GM23338 (cell line): ENCODE data around the gene RPS25.
"Not testable (repeated sequence)": the region's sequence is repeated elsewhere in the genome, so short reads cannot be mapped to it uniquely, and the experiment has no call there.

Experiments
- CREB1 ChIP-seq: fragments of 250-450 bp; sonication (Bioruptor Pico); IDR thresholded peaks from 2 replicates; pipeline ENCODE4 v1.5.0; 2020; ENCODE audit warnings: low read depth, mild to moderate bottlenecking, moderate library complexity
- EZH2 ChIP-seq: fragments of 200-600 bp; sonication (generic); IDR thresholded peaks from one replicate; pipeline ENCODE4 v1.8.0; 2017; ENCODE audit warnings: antibody characterized with exemption, mild to moderate bottlenecking, low read depth; ENCODE audit not compliant: unreplicated experiment
- EZH2phosphoT487 ChIP-seq: fragments of 200-600 bp; sonication (generic); IDR thresholded peaks from one replicate; pipeline ENCODE4 v1.8.1; 2018; ENCODE audit warnings: antibody characterized with exemption; ENCODE audit not compliant: unreplicated experiment
- JUNB ChIP-seq: IDR thresholded peaks from one replicate; pipeline ENCODE4 v1.6.1; 2016; ENCODE audit warnings: antibody characterized with exemption; ENCODE audit not compliant: unreplicated experiment
- POLR2AphosphoS5 ChIP-seq: IDR thresholded peaks from 2 replicates; pipeline ENCODE4 v1.6.1; 2016; ENCODE audit warnings: antibody characterized with exemption, low read depth
- STAT1 ChIP-seq: IDR thresholded peaks from one replicate; pipeline ENCODE4 v1.6.1; 2016; ENCODE audit warnings: antibody characterized with exemption; ENCODE audit not compliant: unreplicated experiment
- ZNF114 ChIP-seq: fragments of 250-450 bp; sonication (Bioruptor Pico); IDR thresholded peaks from 2 replicates; pipeline ENCODE4 v1.5.0; 2020; ENCODE audit warnings: mild to moderate bottlenecking, moderate library complexity
- TF ChIP-seq, protein P1 (sequence below): IDR thresholded peaks from one replicate; pipeline ENCODE4 v1.6.1; 2018; ENCODE audit warnings: antibody characterized with exemption; ENCODE audit not compliant: unreplicated experiment
- TF ChIP-seq, protein P2 (sequence below), 2 experiments: fragments of 200-600 bp in 1 of 2; sonication (generic) in 1 of 2; conservative IDR thresholded peaks; 2 replicates each; pipeline versions ENCODE4 v1.5.1 to v1.6.1; 2016 to 2017; ENCODE audit warnings: antibody characterized with exemption in 2 of 2, low read depth in 2 of 2, mild to moderate bottlenecking in 2 of 2, moderate library complexity in 1 of 2
- TF ChIP-seq, protein P3 (sequence below): IDR thresholded peaks from 2 replicates; pipeline ENCODE4 v1.6.1; 2016; ENCODE audit warnings: antibody characterized with exemption
- TF ChIP-seq, protein P4 (sequence below): fragments of 250-450 bp; sonication (Bioruptor Pico); IDR thresholded peaks from 2 replicates; pipeline ENCODE4 v1.5.0; 2020; ENCODE audit warnings: mild to moderate bottlenecking, moderate library complexity

DNA sequence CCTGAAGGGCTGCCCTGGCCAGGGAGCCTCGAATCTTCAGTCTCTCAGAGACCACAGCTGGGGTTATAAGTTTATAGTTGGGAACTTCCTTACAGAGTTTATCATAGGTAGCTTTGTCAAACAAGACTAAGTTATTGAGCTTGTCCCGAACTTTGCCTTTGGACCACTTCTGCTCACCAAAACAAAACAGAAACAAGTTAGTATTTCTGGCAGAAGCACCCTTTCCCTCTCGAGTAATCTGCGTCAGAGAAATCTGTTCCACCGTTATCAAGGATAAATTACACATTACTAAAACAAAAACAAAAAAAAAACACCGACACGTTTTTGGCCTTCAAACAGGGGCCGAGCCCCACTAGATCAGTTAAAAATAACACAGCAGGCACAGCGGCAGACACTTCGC is 766 bp downstream of the RPS25 start:
- TF ChIP-seq, protein P1, sequence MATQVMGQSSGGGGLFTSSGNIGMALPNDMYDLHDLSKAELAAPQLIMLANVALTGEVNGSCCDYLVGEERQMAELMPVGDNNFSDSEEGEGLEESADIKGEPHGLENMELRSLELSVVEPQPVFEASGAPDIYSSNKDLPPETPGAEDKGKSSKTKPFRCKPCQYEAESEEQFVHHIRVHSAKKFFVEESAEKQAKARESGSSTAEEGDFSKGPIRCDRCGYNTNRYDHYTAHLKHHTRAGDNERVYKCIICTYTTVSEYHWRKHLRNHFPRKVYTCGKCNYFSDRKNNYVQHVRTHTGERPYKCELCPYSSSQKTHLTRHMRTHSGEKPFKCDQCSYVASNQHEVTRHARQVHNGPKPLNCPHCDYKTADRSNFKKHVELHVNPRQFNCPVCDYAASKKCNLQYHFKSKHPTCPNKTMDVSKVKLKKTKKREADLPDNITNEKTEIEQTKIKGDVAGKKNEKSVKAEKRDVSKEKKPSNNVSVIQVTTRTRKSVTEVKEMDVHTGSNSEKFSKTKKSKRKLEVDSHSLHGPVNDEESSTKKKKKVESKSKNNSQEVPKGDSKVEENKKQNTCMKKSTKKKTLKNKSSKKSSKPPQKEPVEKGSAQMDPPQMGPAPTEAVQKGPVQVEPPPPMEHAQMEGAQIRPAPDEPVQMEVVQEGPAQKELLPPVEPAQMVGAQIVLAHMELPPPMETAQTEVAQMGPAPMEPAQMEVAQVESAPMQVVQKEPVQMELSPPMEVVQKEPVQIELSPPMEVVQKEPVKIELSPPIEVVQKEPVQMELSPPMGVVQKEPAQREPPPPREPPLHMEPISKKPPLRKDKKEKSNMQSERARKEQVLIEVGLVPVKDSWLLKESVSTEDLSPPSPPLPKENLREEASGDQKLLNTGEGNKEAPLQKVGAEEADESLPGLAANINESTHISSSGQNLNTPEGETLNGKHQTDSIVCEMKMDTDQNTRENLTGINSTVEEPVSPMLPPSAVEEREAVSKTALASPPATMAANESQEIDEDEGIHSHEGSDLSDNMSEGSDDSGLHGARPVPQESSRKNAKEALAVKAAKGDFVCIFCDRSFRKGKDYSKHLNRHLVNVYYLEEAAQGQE, result not testable (repeated sequence)
- TF ChIP-seq POLR2AphosphoS5; EZH2; EZH2phosphoT487; JUNB; CREB1 (CRISPR knock-in tag); STAT1; ZNF114 (CRISPR knock-in tag): not testable (repeated sequence)
- TF ChIP-seq, protein P2, sequence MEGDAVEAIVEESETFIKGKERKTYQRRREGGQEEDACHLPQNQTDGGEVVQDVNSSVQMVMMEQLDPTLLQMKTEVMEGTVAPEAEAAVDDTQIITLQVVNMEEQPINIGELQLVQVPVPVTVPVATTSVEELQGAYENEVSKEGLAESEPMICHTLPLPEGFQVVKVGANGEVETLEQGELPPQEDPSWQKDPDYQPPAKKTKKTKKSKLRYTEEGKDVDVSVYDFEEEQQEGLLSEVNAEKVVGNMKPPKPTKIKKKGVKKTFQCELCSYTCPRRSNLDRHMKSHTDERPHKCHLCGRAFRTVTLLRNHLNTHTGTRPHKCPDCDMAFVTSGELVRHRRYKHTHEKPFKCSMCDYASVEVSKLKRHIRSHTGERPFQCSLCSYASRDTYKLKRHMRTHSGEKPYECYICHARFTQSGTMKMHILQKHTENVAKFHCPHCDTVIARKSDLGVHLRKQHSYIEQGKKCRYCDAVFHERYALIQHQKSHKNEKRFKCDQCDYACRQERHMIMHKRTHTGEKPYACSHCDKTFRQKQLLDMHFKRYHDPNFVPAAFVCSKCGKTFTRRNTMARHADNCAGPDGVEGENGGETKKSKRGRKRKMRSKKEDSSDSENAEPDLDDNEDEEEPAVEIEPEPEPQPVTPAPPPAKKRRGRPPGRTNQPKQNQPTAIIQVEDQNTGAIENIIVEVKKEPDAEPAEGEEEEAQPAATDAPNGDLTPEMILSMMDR (conservative IDR thresholded peaks at IDR 0.05; ENCODE audit: low read depth in 2 of 2), result not testable (repeated sequence)
- TF ChIP-seq, protein P3, sequence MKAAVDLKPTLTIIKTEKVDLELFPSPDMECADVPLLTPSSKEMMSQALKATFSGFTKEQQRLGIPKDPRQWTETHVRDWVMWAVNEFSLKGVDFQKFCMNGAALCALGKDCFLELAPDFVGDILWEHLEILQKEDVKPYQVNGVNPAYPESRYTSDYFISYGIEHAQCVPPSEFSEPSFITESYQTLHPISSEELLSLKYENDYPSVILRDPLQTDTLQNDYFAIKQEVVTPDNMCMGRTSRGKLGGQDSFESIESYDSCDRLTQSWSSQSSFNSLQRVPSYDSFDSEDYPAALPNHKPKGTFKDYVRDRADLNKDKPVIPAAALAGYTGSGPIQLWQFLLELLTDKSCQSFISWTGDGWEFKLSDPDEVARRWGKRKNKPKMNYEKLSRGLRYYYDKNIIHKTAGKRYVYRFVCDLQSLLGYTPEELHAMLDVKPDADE, result not testable (repeated sequence)
- TF ChIP-seq, protein P4, sequence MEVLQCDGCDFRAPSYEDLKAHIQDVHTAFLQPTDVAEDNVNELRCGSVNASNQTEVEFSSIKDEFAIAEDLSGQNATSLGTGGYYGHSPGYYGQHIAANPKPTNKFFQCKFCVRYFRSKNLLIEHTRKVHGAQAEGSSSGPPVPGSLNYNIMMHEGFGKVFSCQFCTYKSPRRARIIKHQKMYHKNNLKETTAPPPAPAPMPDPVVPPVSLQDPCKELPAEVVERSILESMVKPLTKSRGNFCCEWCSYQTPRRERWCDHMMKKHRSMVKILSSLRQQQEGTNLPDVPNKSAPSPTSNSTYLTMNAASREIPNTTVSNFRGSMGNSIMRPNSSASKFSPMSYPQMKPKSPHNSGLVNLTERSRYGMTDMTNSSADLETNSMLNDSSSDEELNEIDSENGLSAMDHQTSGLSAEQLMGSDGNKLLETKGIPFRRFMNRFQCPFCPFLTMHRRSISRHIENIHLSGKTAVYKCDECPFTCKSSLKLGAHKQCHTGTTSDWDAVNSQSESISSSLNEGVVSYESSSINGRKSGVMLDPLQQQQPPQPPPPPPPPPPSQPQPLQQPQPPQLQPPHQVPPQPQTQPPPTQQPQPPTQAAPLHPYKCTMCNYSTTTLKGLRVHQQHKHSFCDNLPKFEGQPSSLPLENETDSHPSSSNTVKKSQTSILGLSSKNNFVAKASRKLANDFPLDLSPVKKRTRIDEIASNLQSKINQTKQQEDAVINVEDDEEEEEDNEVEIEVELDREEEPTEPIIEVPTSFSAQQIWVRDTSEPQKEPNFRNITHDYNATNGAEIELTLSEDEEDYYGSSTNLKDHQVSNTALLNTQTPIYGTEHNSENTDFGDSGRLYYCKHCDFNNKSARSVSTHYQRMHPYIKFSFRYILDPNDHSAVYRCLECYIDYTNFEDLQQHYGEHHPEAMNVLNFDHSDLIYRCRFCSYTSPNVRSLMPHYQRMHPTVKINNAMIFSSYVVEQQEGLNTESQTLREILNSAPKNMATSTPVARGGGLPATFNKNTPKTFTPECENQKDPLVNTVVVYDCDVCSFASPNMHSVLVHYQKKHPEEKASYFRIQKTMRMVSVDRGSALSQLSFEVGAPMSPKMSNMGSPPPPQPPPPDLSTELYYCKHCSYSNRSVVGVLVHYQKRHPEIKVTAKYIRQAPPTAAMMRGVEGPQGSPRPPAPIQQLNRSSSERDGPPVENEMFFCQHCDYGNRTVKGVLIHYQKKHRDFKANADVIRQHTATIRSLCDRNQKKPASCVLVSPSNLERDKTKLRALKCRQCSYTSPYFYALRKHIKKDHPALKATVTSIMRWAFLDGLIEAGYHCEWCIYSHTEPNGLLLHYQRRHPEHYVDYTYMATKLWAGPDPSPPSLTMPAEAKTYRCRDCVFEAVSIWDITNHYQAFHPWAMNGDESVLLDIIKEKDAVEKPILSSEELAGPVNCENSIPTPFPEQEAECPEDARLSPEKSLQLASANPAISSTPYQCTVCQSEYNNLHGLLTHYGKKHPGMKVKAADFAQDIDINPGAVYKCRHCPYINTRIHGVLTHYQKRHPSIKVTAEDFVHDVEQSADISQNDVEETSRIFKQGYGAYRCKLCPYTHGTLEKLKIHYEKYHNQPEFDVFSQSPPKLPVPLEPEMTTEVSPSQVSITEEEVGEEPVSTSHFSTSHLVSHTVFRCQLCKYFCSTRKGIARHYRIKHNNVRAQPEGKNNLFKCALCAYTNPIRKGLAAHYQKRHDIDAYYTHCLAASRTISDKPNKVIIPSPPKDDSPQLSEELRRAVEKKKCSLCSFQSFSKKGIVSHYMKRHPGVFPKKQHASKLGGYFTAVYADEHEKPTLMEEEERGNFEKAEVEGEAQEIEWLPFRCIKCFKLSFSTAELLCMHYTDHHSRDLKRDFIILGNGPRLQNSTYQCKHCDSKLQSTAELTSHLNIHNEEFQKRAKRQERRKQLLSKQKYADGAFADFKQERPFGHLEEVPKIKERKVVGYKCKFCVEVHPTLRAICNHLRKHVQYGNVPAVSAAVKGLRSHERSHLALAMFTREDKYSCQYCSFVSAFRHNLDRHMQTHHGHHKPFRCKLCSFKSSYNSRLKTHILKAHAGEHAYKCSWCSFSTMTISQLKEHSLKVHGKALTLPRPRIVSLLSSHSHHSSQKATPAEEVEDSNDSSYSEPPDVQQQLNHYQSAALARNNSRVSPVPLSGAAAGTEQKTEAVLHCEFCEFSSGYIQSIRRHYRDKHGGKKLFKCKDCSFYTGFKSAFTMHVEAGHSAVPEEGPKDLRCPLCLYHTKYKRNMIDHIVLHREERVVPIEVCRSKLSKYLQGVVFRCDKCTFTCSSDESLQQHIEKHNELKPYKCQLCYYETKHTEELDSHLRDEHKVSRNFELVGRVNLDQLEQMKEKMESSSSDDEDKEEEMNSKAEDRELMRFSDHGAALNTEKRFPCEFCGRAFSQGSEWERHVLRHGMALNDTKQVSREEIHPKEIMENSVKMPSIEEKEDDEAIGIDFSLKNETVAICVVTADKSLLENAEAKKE (CRISPR knock-in tag), result not testable (repeated sequence)
